Activated T-cell treated with anti-CD3 and anti-CD28 coated beads, Interleukin-2, amount 50 U/mL, for 48 hours (primary cell): ENCODE measurements around the gene CEACAM8.
"Not testable (repeated sequence)": the region's sequence is repeated elsewhere in the genome, so short reads cannot be mapped to it uniquely, and the experiment has no call there.

Source experiments
- DNase-seq, 2 experiments: peaks; one replicate each; pipeline ENCODE4 v3.0.0-alpha.2; 2020

CEACAM8 gene

DNA sequence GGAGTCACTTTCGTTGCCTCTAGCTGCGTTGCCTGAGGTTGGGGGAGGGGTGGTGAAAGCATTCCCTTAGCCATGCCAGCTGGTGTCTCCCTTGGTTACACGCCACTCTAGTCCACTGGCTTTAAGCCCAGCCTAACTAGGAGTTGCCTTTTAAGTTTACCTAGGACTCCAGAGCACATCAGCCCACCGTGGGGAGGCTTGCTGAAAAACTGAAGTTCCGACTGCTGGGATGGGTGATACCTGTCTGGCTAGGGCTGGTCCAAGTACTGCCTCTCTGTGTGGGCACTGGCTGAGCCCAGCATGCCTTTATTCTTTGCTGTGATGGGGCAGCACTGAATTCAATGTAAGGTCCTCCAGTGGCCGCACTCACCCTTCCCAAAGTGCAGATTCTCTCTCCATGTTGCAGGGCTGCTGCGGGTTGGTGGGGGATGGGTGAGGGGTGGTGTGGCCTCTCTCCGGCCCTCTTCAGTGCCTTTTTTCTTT lies 54.6 kb downstream of the CEACAM8 start:
- peak in 1 of 2 experiments; percentile 8 for DNase-seq

- peak in 1 of 2 experiments; percentile 7 for DNase-seq
Observed at GRCh38 chr19:42538841-42539709, 55.6 kb downstream of the CEACAM8 start.

DNA sequence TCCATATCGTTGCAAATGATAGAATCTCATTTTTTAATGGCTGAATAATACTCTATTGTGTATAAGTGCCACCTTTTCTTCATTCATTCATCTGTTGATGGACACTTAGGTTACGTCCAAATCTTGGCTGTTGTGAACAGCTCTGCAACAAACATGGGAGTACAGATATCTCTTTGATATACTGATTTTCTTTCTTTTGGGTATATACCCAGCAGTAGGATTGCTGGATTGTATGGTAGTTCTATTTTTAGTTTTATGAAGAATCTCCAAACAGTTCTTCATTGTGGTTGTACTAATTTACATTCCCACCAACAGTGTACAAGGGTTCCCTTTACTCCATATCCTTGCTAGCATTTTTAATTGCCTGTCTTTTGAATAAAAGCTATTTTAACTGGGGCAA lies 59.4 kb downstream of the CEACAM8 start:
- DNase-seq = not testable (repeated sequence)

DNA sequence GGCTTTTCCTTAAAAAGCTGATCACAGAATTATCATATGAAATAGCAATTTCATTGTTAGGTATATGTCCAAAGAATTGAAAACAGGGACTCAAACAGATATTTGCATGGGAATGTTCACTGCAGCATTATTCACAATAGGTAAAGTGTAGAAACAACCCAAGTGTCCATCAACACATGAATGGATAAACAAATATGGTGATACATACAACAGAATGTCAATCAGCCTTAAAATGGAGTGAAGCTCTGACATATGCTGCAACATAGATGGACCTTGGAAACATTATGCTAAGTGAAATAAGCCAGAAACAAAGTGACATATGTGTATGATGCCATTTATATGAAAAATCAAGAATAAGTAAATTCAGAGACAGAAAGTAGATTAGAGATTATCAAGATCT lies 60.3 kb downstream of the CEACAM8 start:
- DNase-seq = no peak

DNA sequence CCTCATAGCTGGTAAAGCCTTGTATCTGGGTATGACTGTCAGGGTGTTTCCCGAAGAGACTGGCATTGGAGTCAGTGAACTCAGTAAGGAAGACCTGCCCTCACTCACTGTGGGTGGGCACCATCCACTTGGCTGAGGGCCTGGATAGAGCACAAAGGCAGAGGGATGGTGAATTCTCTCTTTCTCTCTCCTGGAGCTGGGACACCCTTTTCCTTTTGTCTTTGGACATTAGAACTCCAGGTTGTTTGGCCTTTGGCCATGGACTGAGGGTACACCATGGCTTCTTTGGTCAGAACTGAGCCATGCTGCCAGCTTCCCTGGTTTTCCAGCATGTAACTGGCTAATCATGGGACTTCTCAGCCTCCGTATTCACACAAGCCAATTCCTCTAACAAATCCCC lies 61.8 kb downstream of the CEACAM8 start:
- no peak for DNase-seq

DNA sequence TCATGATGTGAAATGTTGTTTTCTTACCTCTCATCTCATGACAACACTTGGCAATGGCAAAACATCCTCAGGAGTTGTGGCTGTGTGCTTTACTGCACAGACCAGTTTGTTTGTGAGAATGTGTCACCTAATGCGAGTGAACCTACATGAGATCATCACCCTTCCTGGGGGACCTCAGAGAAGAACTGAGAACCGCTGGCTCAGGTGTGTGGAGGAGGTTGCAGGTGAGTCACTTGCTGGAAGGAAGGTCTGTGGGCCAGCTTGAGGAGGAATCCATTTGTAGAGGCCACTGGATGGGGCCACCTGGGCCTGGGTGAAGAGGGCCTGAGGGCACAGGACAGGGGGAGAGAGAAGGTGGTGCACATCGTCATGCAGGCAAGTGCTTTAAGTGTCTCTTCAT lies 63.4 kb downstream of the CEACAM8 start:
- DNase-seq = no peak
